Activated CD4-positive, alpha-beta memory T cell treated with anti-CD3 and anti-CD28 coated beads, Interleukin-2, amount 10 ng/mL, durations not matched to agents 7 days and 5 days (primary cell): ENCODE results near the gene YAP1. TPM values are rescaled to one million over a fixed set of nuclear protein-coding genes. Genes with fewer than 3 reads are reported as not detected.

Experiments used
- CTCF ChIA-PET: fragments of 350-600 bp; sonication (Branson Sonifier 250); formaldehyde crosslinking; loops from one replicate; lab custom pipeline; 2021; ENCODE audit warnings: antibody characterized with exemption, inconsistent platforms; lab: Charles Lee
- POLR2A ChIA-PET: fragments of 350-600 bp; sonication (Branson Sonifier 250); formaldehyde crosslinking; loops from one replicate; lab custom pipeline; 2021; ENCODE audit warnings: antibody characterized with exemption; lab: Charles Lee
- DNase-seq: peaks from one replicate; pipeline ENCODE4 v3.0.0-alpha.2; 2020
- H3K27ac Mint-ChIP-seq: one replicate; pipeline ENCODE4 v1.8.0; 2021; ENCODE audit warnings: mild to moderate bottlenecking, mixed read lengths
- H3K27me3 Mint-ChIP-seq: one replicate; pipeline ENCODE4 v1.8.0; 2021; ENCODE audit warnings: mixed read lengths
- H3K36me3 Mint-ChIP-seq: one replicate; pipeline ENCODE4 v1.8.0; 2021; ENCODE audit warnings: low read depth, mixed read lengths
- H3K4me1 Mint-ChIP-seq: one replicate; pipeline ENCODE4 v1.8.0; 2021; ENCODE audit warnings: mixed read lengths
- H3K4me3 Mint-ChIP-seq: one replicate; pipeline ENCODE4 v1.8.0; 2021; ENCODE audit warnings: mild to moderate bottlenecking, mixed read lengths
- H3K9me3 Mint-ChIP-seq: one replicate; pipeline ENCODE4 v1.8.0; 2021; ENCODE audit warnings: mixed read lengths
- total RNA-seq, 2 experiments: library from RNA; stranded (reverse); gene quantifications; one replicate each; pipeline ENCODE4 v1.2.3, GENCODE V29; 2021

YAP1 gene
- total RNA-seq, 2 experiments from 2014 or later, result 0.18 to 0.28 TPM

DNA sequence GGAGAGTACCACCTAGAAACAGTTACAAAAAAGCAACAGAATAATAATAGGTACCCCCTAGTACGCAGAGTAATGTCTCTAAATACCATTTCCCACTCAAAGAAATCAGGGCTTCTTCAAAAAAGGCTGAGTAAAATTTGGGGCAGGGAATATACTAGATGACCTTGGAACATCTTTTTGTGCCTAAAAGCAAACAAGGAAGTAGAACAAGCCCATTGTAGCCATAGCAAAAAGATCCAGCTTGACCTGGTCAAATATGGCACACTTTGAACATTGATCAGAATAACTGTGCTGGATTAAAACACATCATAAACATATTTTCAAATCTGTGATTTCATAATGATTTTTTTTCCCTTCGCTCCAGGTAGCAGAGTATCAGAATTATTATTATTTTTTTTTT is 91.5 kb downstream of the YAP1 start:
- POLR2A ChIA-PET, result no interaction called here
- Mint-ChIP-seq H3K4me1 (no peaks in the 10 kb centered on the region), H3K36me3 (no peaks in the 10 kb centered on the region), H3K4me3 (no peak overlapping the region), H3K27ac (no peak overlapping the region), H3K27me3 (peaks cover 11% of the 10 kb centered on the region), H3K9me3 (no peaks in the 10 kb centered on the region)
- CTCF ChIA-PET, result no interaction called here
- no peak for DNase-seq

GRCh38 chr11:102202972-102203371 is 92.7 kb downstream of the YAP1 start:
- CTCF ChIA-PET, result no interaction called here
- Mint-ChIP-seq H3K4me3 (no peak overlapping the region), H3K9me3 (no peaks in the 10 kb centered on the region), H3K36me3 (no peaks in the 10 kb centered on the region), H3K27me3 (peaks cover 9% of the 10 kb centered on the region), H3K4me1 (no peaks in the 10 kb centered on the region), H3K27ac (no peak overlapping the region)
- DNase-seq, result no peak
- POLR2A ChIA-PET, result no interaction called here

- Mint-ChIP-seq H3K27me3 (peaks cover 7% of the 10 kb centered on the region), H3K9me3 (no peaks in the 10 kb centered on the region), H3K4me1 (no peaks in the 10 kb centered on the region), H3K4me3 (no peak overlapping the region), H3K36me3 (no peaks in the 10 kb centered on the region), H3K27ac (no peak overlapping the region)
- ChIA-PET POLR2A (no interaction called here), CTCF (interaction anchor here (0.6 kb wide), 1 partner anchor 740 kb away, joined by 3 read pairs; no protein-coding TSS in a partner anchor)
- no peak for DNase-seq
These were observed 93.9 kb downstream of the YAP1 start for GRCh38 chr11:102204174-102204573.

DNA sequence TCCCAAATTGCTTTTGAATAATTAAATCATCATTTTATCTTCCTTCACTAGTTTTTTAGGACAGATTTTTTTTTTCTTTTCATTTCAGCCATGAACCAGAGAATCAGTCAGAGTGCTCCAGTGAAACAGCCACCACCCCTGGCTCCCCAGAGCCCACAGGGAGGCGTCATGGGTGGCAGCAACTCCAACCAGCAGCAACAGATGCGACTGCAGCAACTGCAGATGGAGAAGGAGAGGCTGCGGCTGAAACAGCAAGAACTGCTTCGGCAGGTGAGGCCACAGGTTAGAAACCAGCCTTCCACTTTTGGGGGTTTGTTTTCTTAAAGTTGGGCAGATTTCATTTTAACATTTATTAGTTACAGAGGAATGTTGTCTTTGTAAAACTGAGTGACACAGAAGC is 95.6 kb downstream of the YAP1 start:
- no peak overlapping the region for H3K4me3 Mint-ChIP-seq

DNA sequence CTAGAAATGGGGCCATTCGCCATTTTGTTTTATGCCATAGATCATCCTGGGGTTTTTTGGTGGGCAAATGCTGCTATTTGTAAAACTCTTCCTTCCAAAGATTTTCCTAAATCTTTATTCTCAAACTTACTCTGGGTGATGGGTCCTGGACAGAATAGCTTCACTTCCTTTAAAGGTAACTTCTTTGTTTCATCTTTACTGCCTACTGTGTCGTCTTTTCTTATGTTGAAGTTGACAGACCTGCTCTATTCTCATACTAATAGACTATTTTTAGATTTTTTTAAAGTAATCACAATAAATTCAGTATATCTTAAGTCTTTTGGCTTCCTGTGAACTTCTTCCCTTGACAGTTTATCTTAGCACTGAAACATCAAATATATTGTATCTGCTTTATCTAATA is 98.6 kb downstream of the YAP1 start:
- Mint-ChIP-seq H3K27me3 (peaks cover 11% of the 10 kb centered on the region), H3K27ac (no peak overlapping the region), H3K36me3 (no peaks in the 10 kb centered on the region), H3K4me3 (no peak overlapping the region), H3K9me3 (no peaks in the 10 kb centered on the region), H3K4me1 (no peaks in the 10 kb centered on the region)
- POLR2A ChIA-PET, result no interaction called here
- no peak for DNase-seq
- CTCF ChIA-PET, result no interaction called here

More for the DNA sequence above, 95.6 kb downstream of the YAP1 start:
- H3K27ac Mint-ChIP-seq, result no peak overlapping the region
- H3K36me3 Mint-ChIP-seq, result no peaks in the 10 kb centered on the region
- H3K4me1 Mint-ChIP-seq, result no peaks in the 10 kb centered on the region
- no peaks in the 10 kb centered on the region for H3K9me3 Mint-ChIP-seq
- ChIA-PET CTCF (no interaction called here), POLR2A (no interaction called here)
- no peak for DNase-seq
- H3K27me3 Mint-ChIP-seq, result peaks cover 11% of the 10 kb centered on the region

- H3K4me1 Mint-ChIP-seq, result no peaks in the 10 kb centered on the region
- H3K27me3 Mint-ChIP-seq, result peaks cover 16% of the 10 kb centered on the region
- POLR2A ChIA-PET, result no interaction called here
- no peaks in the 10 kb centered on the region for H3K9me3 Mint-ChIP-seq
- H3K4me3 Mint-ChIP-seq, result no peak overlapping the region
- CTCF ChIA-PET, result no interaction called here
- no peaks in the 10 kb centered on the region for H3K36me3 Mint-ChIP-seq
- no peak overlapping the region for H3K27ac Mint-ChIP-seq
- no peak for DNase-seq
These were observed 104.4 kb downstream of the YAP1 start for GRCh38 chr11:102214623-102215022.

DNA sequence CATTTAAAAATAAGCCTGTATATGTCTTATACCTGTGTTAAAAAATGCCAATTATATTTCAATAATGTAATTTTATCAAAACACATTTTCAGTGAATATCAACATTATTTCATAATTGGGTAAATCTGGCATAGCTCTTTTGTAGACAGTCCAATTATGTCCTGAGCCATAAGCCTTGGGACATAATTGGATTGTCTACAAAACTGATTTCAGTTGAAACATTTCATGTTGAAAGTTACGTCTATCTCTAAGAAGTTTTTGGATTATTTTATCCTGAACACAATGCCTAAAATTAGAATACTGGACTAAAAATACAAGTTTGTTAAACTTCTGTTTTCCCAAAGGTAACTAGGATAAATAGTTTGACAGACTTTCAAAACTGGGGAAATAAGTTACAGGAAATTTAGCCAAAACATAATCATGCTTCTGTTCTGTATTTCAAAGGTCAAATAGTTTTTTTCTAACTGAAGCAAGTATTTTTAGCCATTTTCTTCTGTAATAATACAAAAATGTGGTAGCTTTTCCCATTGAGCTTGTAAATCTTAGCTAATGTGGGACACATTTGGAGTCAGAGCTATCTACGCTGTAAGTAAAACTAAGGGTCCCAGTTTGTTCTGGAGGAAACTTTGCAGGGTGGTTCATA is 106.3 kb downstream of the YAP1 start:
- CTCF ChIA-PET, result no interaction called here
- Mint-ChIP-seq H3K36me3 (no peaks in the 10 kb centered on the region), H3K4me3 (no peak overlapping the region), H3K9me3 (no peaks in the 10 kb centered on the region), H3K27me3 (peaks cover 18% of the 10 kb centered on the region), H3K27ac (no peak overlapping the region), H3K4me1 (no peaks in the 10 kb centered on the region)
- DNase-seq, result no peak
- POLR2A ChIA-PET, result no interaction called here

- Mint-ChIP-seq H3K4me3 (no peak overlapping the region), H3K9me3 (no peaks in the 10 kb centered on the region), H3K36me3 (no peaks in the 10 kb centered on the region), H3K27me3 (peaks cover 16% of the 10 kb centered on the region), H3K4me1 (no peaks in the 10 kb centered on the region), H3K27ac (no peak overlapping the region)
- CTCF ChIA-PET, result no interaction called here
- no peak for DNase-seq
- POLR2A ChIA-PET, result no interaction called here
These were observed 110.7 kb downstream of the YAP1 start for GRCh38 chr11:102220728-102221467.

GRCh38 chr11:102223859-102224258 is 113.6 kb downstream of the YAP1 start:
- ChIA-PET CTCF (no interaction called here), POLR2A (no interaction called here)
- no peaks in the 10 kb centered on the region for H3K9me3 Mint-ChIP-seq
- H3K36me3 Mint-ChIP-seq, result no peaks in the 10 kb centered on the region
- H3K4me3 Mint-ChIP-seq, result no peak overlapping the region
- H3K27me3 Mint-ChIP-seq, result peaks cover 6% of the 10 kb centered on the region
- DNase-seq, result no peak
- no peak overlapping the region for H3K27ac Mint-ChIP-seq
- no peaks in the 10 kb centered on the region for H3K4me1 Mint-ChIP-seq

GRCh38 chr11:102225689-102226568 is 115.7 kb downstream of the YAP1 start:
- POLR2A ChIA-PET, result no interaction called here
- no peaks in the 10 kb centered on the region for H3K36me3 Mint-ChIP-seq
- no peak for DNase-seq
- H3K4me3 Mint-ChIP-seq, result no peak overlapping the region
- no peaks in the 10 kb centered on the region for H3K4me1 Mint-ChIP-seq
- H3K9me3 Mint-ChIP-seq, result no peaks in the 10 kb centered on the region
- CTCF ChIA-PET, result no interaction called here
- H3K27me3 Mint-ChIP-seq, result peaks cover 6% of the 10 kb centered on the region
- no peak overlapping the region for H3K27ac Mint-ChIP-seq

DNA sequence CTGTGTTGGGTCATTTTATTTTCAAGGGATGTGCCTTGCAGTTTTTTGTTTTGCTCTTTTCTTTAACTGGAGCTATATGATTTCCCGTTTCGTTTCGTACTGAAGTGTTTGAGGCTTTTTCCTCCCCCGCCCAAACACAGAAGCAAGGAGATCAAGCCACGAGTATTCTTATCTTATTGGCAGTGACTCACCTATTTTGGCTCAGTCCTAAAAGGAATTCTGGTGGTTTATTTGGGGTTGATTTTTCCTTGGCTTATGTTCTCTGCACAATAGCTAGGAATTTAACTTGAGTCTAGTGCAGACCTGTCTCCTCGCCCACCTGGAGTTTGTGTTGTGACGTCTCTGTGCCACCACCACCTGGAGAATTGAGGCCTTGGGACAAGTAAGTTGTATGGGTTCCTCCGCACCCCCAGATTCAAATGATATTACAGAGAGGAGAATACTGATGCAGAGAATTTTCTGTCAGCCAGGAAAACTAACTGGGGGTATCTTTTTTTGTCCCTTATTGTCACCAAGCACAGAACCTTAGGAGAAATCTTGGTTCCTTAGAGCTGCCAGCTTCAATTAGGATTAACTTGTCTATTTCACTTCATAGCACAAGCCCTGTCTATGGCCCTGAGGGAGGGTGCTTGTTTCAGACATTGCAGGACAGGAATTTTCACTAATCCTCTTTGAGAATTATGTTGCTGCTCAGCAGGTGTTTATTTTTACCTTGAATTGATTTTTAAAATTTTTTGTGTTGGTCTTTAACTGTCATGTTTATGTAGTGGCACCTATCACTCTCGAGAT is 116.6 kb downstream of the YAP1 start:
- CTCF ChIA-PET, result no interaction called here

DNA sequence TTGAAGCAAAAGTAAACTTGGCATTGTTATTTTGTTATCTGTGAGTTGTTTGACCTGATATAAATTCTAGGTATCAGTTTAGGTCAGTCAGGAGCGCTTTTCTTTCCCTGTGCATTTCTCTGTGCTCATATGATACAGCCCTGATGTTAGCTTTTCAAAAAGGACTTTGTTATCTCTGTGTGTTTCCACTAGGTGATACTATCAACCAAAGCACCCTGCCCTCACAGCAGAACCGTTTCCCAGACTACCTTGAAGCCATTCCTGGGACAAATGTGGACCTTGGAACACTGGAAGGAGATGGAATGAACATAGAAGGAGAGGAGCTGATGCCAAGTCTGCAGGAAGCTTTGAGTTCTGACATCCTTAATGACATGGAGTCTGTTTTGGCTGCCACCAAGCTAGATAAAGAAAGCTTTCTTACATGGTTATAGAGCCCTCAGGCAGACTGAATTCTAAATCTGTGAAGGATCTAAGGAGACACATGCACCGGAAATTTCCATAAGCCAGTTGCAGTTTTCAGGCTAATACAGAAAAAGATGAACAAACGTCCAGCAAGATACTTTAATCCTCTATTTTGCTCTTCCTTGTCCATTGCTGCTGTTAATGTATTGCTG is 119.4 kb downstream of the YAP1 start:
- H3K36me3 Mint-ChIP-seq, result no peaks in the 10 kb centered on the region

More for the DNA sequence above, 116.6 kb downstream of the YAP1 start:
- Mint-ChIP-seq H3K27me3 (peaks cover 11% of the 10 kb centered on the region), H3K36me3 (no peaks in the 10 kb centered on the region), H3K4me3 (no peak overlapping the region), H3K4me1 (no peaks in the 10 kb centered on the region), H3K27ac (no peak overlapping the region), H3K9me3 (no peaks in the 10 kb centered on the region)
- DNase-seq, result no peak
- POLR2A ChIA-PET, result no interaction called here

More for the DNA sequence above, 119.4 kb downstream of the YAP1 start:
- no peak overlapping the region for H3K4me3 Mint-ChIP-seq
- H3K27ac Mint-ChIP-seq, result no peak overlapping the region
- POLR2A ChIA-PET, result no interaction called here
- CTCF ChIA-PET, result interaction anchor here (1.4 kb wide), 1 partner anchor 13 kb away, joined by 3 read pairs; no protein-coding TSS in a partner anchor
- no peak for DNase-seq
- H3K4me1 Mint-ChIP-seq, result no peaks in the 10 kb centered on the region
- H3K27me3 Mint-ChIP-seq, result peaks cover 16% of the 10 kb centered on the region
- no peaks in the 10 kb centered on the region for H3K9me3 Mint-ChIP-seq
